H9 (cell line): Measurements from ENCODE around the gene TEX11. TPM values are rescaled to one million over a fixed set of nuclear protein-coding genes. Genes with fewer than 3 reads are reported as not detected.
"Not testable (repeated sequence)": the region's sequence is repeated elsewhere in the genome, so short reads cannot be mapped to it uniquely, and the experiment has no call there.

Source experiments
- DNase-seq: peaks from one replicate; pipeline ENCODE4 v3.0.0-alpha.2; 2017
- H2AFZ ChIP-seq: one replicate; pipeline ENCODE4 v1.6.1; 2013; ENCODE audit warnings: mild to moderate bottlenecking, low read length, control low read depth, moderate library complexity
- H2AK5ac ChIP-seq: 2 replicates; pipeline ENCODE4 v1.6.1; 2013; ENCODE audit warnings: low read length, control low read depth, mixed read lengths; ENCODE audit not compliant: insufficient read length
- H2BK120ac ChIP-seq: one replicate; pipeline ENCODE4 v1.6.1; 2013; ENCODE audit warnings: low read depth, mild to moderate bottlenecking, low read length, control low read depth, inconsistent platforms; ENCODE audit not compliant: poor library complexity, severe bottlenecking
- H2BK12ac ChIP-seq: 2 replicates; pipeline ENCODE4 v1.6.1; 2013; ENCODE audit warnings: low read length, control low read depth, mixed read lengths, low read depth; ENCODE audit not compliant: insufficient read length
- H2BK15ac ChIP-seq: 2 replicates; pipeline ENCODE4 v1.6.1; 2013; ENCODE audit warnings: low read depth, low read length, control low read depth
- H2BK20ac ChIP-seq: one replicate; pipeline ENCODE4 v1.6.1; 2013; ENCODE audit warnings: low read depth, mild to moderate bottlenecking, low read length, control low read depth, inconsistent platforms; ENCODE audit not compliant: poor library complexity, severe bottlenecking
- H2BK5ac ChIP-seq: 2 replicates; pipeline ENCODE4 v1.6.1; 2013; ENCODE audit warnings: low read length, control low read depth, mixed read lengths; ENCODE audit not compliant: insufficient read length
- H3K14ac ChIP-seq: 2 replicates; pipeline ENCODE4 v1.6.1; 2013; ENCODE audit warnings: low read length, control low read depth; ENCODE audit not compliant: insufficient read depth
- H3K18ac ChIP-seq: 2 replicates; pipeline ENCODE4 v1.6.1; 2013; ENCODE audit warnings: low read depth, mild to moderate bottlenecking, mixed read lengths, low read length, control low read depth; ENCODE audit not compliant: insufficient read length
- H3K23ac ChIP-seq: 2 replicates; pipeline ENCODE4 v1.6.1; 2013; ENCODE audit warnings: low read length, control low read depth, mixed read lengths, low read depth; ENCODE audit not compliant: insufficient read length
- H3K23me2 ChIP-seq: 2 replicates; pipeline ENCODE4 v1.6.1; 2013; ENCODE audit warnings: low read depth, mild to moderate bottlenecking, mixed read lengths, low read length, control low read depth; ENCODE audit not compliant: insufficient read length, poor library complexity, severe bottlenecking
- H3K27ac ChIP-seq: 2 replicates; pipeline ENCODE4 v1.5.1; 2013; ENCODE audit warnings: low read length, control low read depth, mixed read lengths, low read depth; ENCODE audit not compliant: insufficient read length
- H3K27me3 ChIP-seq: 2 replicates; pipeline ENCODE4 v1.6.1; 2013; ENCODE audit warnings: low read length, control low read depth, inconsistent platforms; ENCODE audit not compliant: insufficient read depth
- H3K4ac ChIP-seq: 2 replicates; pipeline ENCODE4 v1.6.1; 2013; ENCODE audit warnings: low read depth, mild to moderate bottlenecking, control low read depth, inconsistent platforms, low read length, moderate library complexity
- H3K4me1 ChIP-seq: 2 replicates; pipeline ENCODE4 v1.6.1; 2013; ENCODE audit warnings: low read length, control low read depth, inconsistent platforms; ENCODE audit not compliant: insufficient read depth
- H3K4me2 ChIP-seq: 2 replicates; pipeline ENCODE4 v1.6.1; 2013; ENCODE audit warnings: low read length, control low read depth, mixed read lengths; ENCODE audit not compliant: insufficient read length, insufficient read depth
- H3K56ac ChIP-seq: 2 replicates; pipeline ENCODE4 v1.6.1; 2013; ENCODE audit warnings: low read depth, mild to moderate bottlenecking, mixed read lengths, low read length, control low read depth; ENCODE audit not compliant: insufficient read length
- H3K79me1 ChIP-seq: 2 replicates; pipeline ENCODE4 v1.6.1; 2013; ENCODE audit warnings: low read depth, mild to moderate bottlenecking, moderate library complexity, low read length, control low read depth, inconsistent platforms; ENCODE audit not compliant: insufficient read depth, poor library complexity, severe bottlenecking
- H3K79me2 ChIP-seq: 2 replicates; pipeline ENCODE4 v1.6.1; 2013; ENCODE audit warnings: low read length, control low read depth, inconsistent platforms; ENCODE audit not compliant: insufficient read depth
- H3K9ac ChIP-seq: 2 replicates; pipeline ENCODE4 v1.6.1; 2013; ENCODE audit warnings: low read length, control low read depth, mixed read lengths; ENCODE audit not compliant: insufficient read length; ENCODE audit errors: extremely low read depth
- H3K9me3 ChIP-seq: one replicate; pipeline ENCODE4 v1.6.1; 2013; ENCODE audit warnings: low read depth, low read length, inconsistent platforms; ENCODE audit not compliant: control insufficient read depth
- H3T11ph ChIP-seq: one replicate; pipeline ENCODE4 v1.6.1; 2013; ENCODE audit warnings: mild to moderate bottlenecking, low read length, control low read depth, inconsistent platforms
- H4K20me1 ChIP-seq: one replicate; pipeline ENCODE4 v1.6.1; 2013; ENCODE audit not compliant: control insufficient read depth, insufficient read length, insufficient read depth
- H4K5ac ChIP-seq: 2 replicates; pipeline ENCODE4 v1.6.1; 2013; ENCODE audit warnings: low read depth, mild to moderate bottlenecking, mixed read lengths, low read length, control low read depth; ENCODE audit not compliant: insufficient read length
- H4K8ac ChIP-seq: replicated peaks from 2 replicates; pipeline ENCODE4 v1.6.1; 2013; ENCODE audit warnings: low read length, control low read depth, mixed read lengths, low read depth; ENCODE audit not compliant: insufficient read length
- H4K91ac ChIP-seq: 2 replicates; pipeline ENCODE4 v1.6.1; 2013; ENCODE audit warnings: low read depth, mild to moderate bottlenecking, moderate library complexity, mixed read lengths, low read length, control low read depth; ENCODE audit not compliant: insufficient read length
- H3K27ac Mint-ChIP-seq, 3 experiments: 2 replicates in 2 of 3; 3 replicates in 1 of 3; pipeline ENCODE4 v1.8.0; 2020 to 2021; ENCODE audit warnings: mixed read lengths in 3 of 3, mild to moderate bottlenecking in 1 of 3, moderate library complexity in 1 of 3
- H3K27me3 Mint-ChIP-seq: 2 replicates; pipeline ENCODE4 v1.8.0; 2021; ENCODE audit warnings: low read depth, mild to moderate bottlenecking, moderate library complexity, mixed read lengths
- H3K36me3 Mint-ChIP-seq, 3 experiments: 2 replicates in 2 of 3; 3 replicates in 1 of 3; pipeline ENCODE4 v1.8.0; 2020 to 2021; ENCODE audit warnings: low read depth in 3 of 3, mixed read lengths in 3 of 3; ENCODE audit not compliant: insufficient read depth in 1 of 3
- H3K4me1 Mint-ChIP-seq, 2 experiments: 2 replicates each; pipeline ENCODE4 v1.8.0; 2020; ENCODE audit warnings: mixed read lengths in 2 of 2
- H3K4me3 Mint-ChIP-seq, 2 experiments: 2 replicates in 1 of 2; 3 replicates in 1 of 2; pipeline ENCODE4 v1.8.0; 2020 to 2021; ENCODE audit warnings: mild to moderate bottlenecking in 2 of 2, mixed read lengths in 2 of 2, moderate library complexity in 1 of 2
- H3K9me3 Mint-ChIP-seq, 2 experiments: 2 replicates in 1 of 2; 3 replicates in 1 of 2; pipeline ENCODE4 v1.8.0; 2020; ENCODE audit warnings: mild to moderate bottlenecking in 2 of 2, mixed read lengths in 2 of 2, moderate library complexity in 1 of 2
- WGBS: extraction: QIAGEN DNeasy Blood & Tissue Kit; methylation state at CpG from one replicate; pipeline ENCODE4 v1.1.7; 2013; ENCODE audit warnings: missing lambda C conversion rate, low lambda C conversion rate, mixed read lengths; ENCODE audit not compliant: insufficient read length; ENCODE audit errors: extremely low coverage; 5-methylcytosine and 5-hydroxymethylcytosine counted together
- total RNA-seq: library from RNA; stranded (reverse); gene quantifications from 2 replicates; pipeline ENCODE4 v1.2.1, GENCODE V29; 2021
- TF ChIP-seq, protein P1 (sequence below): fragments of 200-600 bp; sonication (generic); conservative IDR thresholded peaks from 3 replicates; pipeline ENCODE4 v1.8.0; 2021; ENCODE audit warnings: antibody characterized with exemption, mild to moderate bottlenecking

The TEX11 gene
- total RNA-seq, 1 experiment from 2014 or later, result 0.22 TPM

DNA sequence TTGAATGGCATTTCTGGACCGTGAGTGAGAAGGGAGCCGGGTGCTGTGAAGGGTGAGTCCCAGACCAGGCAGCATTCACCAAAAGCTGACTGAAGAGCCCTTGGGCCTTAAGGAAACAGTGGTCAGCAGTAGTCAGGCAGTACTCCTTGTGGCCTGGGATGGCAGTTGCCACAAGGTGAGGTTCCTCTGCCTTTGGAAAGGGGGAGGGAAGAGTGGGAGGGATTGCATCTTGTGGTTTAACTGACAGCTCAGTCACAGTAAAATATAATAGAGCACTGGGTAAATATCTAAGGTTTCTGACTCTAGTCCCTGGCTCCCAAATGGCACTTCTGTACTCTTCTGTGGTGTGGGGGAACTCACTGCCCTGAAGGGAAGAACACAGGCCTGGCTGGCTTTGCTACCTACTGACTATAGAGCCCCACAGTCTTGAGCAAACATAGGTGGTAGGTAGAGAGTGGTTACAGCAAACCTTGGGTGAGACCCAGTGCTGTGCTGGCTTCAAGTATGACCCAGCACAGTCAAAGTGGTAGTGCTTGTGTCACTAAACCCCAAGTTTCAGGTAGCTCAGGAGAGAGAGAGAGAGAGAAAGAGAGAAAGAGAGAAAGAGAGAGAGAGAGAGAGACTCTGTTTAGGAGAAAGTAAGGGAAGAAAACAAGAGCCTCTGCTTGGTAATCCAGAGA, 154.2 kb downstream of the TEX11 start:
- H4K8ac ChIP-seq, result no peak overlapping the region
- no peaks in the 10 kb centered on the region for H3K79me1 ChIP-seq
- H4K91ac ChIP-seq, result no peak overlapping the region
- H3K4me1 ChIP-seq, result no peaks in the 10 kb centered on the region
- H2BK20ac ChIP-seq, result no peak overlapping the region
- no peaks in the 10 kb centered on the region for H3K23me2 ChIP-seq
- no peak overlapping the region for H2BK120ac ChIP-seq
- Mint-ChIP-seq H3K4me1 (peaks cover 0 to 2% of the 10 kb centered on the region in 2 experiments; a peak in 1 of 4 replicates), H3K27me3 (peaks cover 1% of the 10 kb centered on the region; the same call in 1 of the 2 replicates), H3K4me3 (no peak overlapping the region), H3K36me3 (peaks cover 5 to 19% (median 16%) of the 10 kb centered on the region in 3 experiments), H3K9me3 (peaks cover 67 to 73% of the 10 kb centered on the region in 2 experiments), H3K27ac (no peak overlapping the region)
- DNase-seq, result no peak
- H3K9ac ChIP-seq, result no peak overlapping the region
- H3K79me2 ChIP-seq, result no peaks in the 10 kb centered on the region
- H3K9me3 ChIP-seq, result peaks cover 13% of the 10 kb centered on the region
- no peak overlapping the region for H3K4me2 ChIP-seq
- no peak overlapping the region for H3K27ac ChIP-seq
- no peak overlapping the region for H3K4ac ChIP-seq
- WGBS, result no CpG with 5 or more reads among the region's 2 CpGs
- H4K20me1 ChIP-seq, result no peaks in the 10 kb centered on the region
- no peak overlapping the region for H3K56ac ChIP-seq
- H2BK15ac ChIP-seq, result no peak overlapping the region
- no peak overlapping the region for H3T11ph ChIP-seq
- TF ChIP-seq, protein P1, sequence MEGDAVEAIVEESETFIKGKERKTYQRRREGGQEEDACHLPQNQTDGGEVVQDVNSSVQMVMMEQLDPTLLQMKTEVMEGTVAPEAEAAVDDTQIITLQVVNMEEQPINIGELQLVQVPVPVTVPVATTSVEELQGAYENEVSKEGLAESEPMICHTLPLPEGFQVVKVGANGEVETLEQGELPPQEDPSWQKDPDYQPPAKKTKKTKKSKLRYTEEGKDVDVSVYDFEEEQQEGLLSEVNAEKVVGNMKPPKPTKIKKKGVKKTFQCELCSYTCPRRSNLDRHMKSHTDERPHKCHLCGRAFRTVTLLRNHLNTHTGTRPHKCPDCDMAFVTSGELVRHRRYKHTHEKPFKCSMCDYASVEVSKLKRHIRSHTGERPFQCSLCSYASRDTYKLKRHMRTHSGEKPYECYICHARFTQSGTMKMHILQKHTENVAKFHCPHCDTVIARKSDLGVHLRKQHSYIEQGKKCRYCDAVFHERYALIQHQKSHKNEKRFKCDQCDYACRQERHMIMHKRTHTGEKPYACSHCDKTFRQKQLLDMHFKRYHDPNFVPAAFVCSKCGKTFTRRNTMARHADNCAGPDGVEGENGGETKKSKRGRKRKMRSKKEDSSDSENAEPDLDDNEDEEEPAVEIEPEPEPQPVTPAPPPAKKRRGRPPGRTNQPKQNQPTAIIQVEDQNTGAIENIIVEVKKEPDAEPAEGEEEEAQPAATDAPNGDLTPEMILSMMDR, result no peak
- H2BK5ac ChIP-seq, result no peak overlapping the region
- H4K5ac ChIP-seq, result no peak overlapping the region
- H2AK5ac ChIP-seq, result no peak overlapping the region
- H2BK12ac ChIP-seq, result no peak overlapping the region
- no peak overlapping the region for H2AFZ ChIP-seq
- no peak overlapping the region for H3K14ac ChIP-seq
- no peaks in the 10 kb centered on the region for H3K27me3 ChIP-seq
- H3K18ac ChIP-seq, result no peak overlapping the region
- no peak overlapping the region for H3K23ac ChIP-seq

- H4K8ac ChIP-seq, H3K18ac ChIP-seq, H3T11ph ChIP-seq, H3K23ac ChIP-seq, H3K56ac ChIP-seq, H4K5ac ChIP-seq, H3K27me3 Mint-ChIP-seq, H3K27ac ChIP-seq, H2BK12ac ChIP-seq, H3K36me3 Mint-ChIP-seq, H2AK5ac ChIP-seq, H3K79me2 ChIP-seq, H3K4me3 Mint-ChIP-seq, H3K4me1 ChIP-seq, H3K23me2 ChIP-seq, H2AFZ ChIP-seq, H2BK20ac ChIP-seq, H3K4ac ChIP-seq, H4K20me1 ChIP-seq, H2BK15ac ChIP-seq, H3K9ac ChIP-seq, H3K79me1 ChIP-seq, H3K4me1 Mint-ChIP-seq, H4K91ac ChIP-seq, H3K4me2 ChIP-seq, H2BK120ac ChIP-seq, H2BK5ac ChIP-seq, H3K9me3 ChIP-seq, H3K27ac Mint-ChIP-seq, DNase-seq, H3K14ac ChIP-seq, H3K27me3 ChIP-seq: not testable (repeated sequence)
- peaks cover 65 to 73% of the 10 kb centered on the region in 2 experiments for H3K9me3 Mint-ChIP-seq
- WGBS, result no CpG with 5 or more reads among the region's 5 CpGs
Observed at GRCh38 chrX:70733774-70734173, 174.7 kb downstream of the TEX11 start.
